NCI-H2196 treated with DMSO at 0.1 percent for 48 hours (cell line): ENCODE measurements around the gene ARHGAP20.
"Not testable (repeated sequence)": the region's sequence is repeated elsewhere in the genome, so short reads cannot be mapped to it uniquely, and the experiment has no call there.

Experiments
- DNase-seq: peaks from one replicate; lab custom pipeline; 2025; ENCODE audit not compliant: unreplicated experiment; lab: John Stamatoyannopoulos, UW

Gene ARHGAP20

GRCh38 chr11:110619366-110619765 is 92.9 kb downstream of the ARHGAP20 start:
- not testable (repeated sequence) for DNase-seq

GRCh38 chr11:110614031-110614430 is 98.2 kb downstream of the ARHGAP20 start:
- no peak for DNase-seq

- no peak for DNase-seq
These were observed 98.9 kb downstream of the ARHGAP20 start for GRCh38 chr11:110613197-110613918.

- DNase-seq, result no peak
These were observed 105.8 kb downstream of the ARHGAP20 start for GRCh38 chr11:110606415-110606814.

GRCh38 chr11:110601936-110602335 is 110.3 kb downstream of the ARHGAP20 start:
- no peak for DNase-seq

GRCh38 chr11:110600322-110600721 is 111.9 kb downstream of the ARHGAP20 start:
- no peak for DNase-seq

GRCh38 chr11:110599207-110599606 is 113.0 kb downstream of the ARHGAP20 start:
- DNase-seq, result no peak

- no peak for DNase-seq
These were observed 113.5 kb downstream of the ARHGAP20 start for GRCh38 chr11:110598725-110599124.

GRCh38 chr11:110587972-110588371 is 124.3 kb downstream of the ARHGAP20 start:
- no peak for DNase-seq

GRCh38 chr11:110587129-110587528 is 125.1 kb downstream of the ARHGAP20 start:
- no peak for DNase-seq

- DNase-seq, result no peak
These were observed 128.1 kb downstream of the ARHGAP20 start for GRCh38 chr11:110584150-110584549.

GRCh38 chr11:110582728-110583432 is 129.4 kb downstream of the ARHGAP20 start:
- DNase-seq, result no peak

- DNase-seq, result no peak
These were observed 131.7 kb downstream of the ARHGAP20 start for GRCh38 chr11:110580571-110580970.

- no peak for DNase-seq
These were observed 138.8 kb downstream of the ARHGAP20 start for GRCh38 chr11:110573411-110573810.

- no peak for DNase-seq
These were observed 141.0 kb downstream of the ARHGAP20 start for GRCh38 chr11:110571081-110571720.

- DNase-seq, result no peak
These were observed 145.7 kb downstream of the ARHGAP20 start for GRCh38 chr11:110566577-110566976.

- DNase-seq, result no peak
These were observed 146.6 kb downstream of the ARHGAP20 start for GRCh38 chr11:110565357-110566336.

- no peak for DNase-seq
These were observed 147.4 kb downstream of the ARHGAP20 start for GRCh38 chr11:110564676-110565356.

- DNase-seq, result no peak
These were observed 167.5 kb downstream of the ARHGAP20 start for GRCh38 chr11:110544779-110545178.

- DNase-seq, result no peak
These were observed 174.1 kb downstream of the ARHGAP20 start for GRCh38 chr11:110538154-110538553.
